Naive thymus-derived CD4-positive, alpha-beta T cell (primary cell): ENCODE data around the gene VEGFA. TPM values are rescaled to one million over a fixed set of nuclear protein-coding genes. Genes with fewer than 3 reads are reported as not detected.
A peak's percentile ranks its signal among the peaks of the same experiment; 100 is the strongest.

Source experiments
- ATAC-seq: fragments of 150-1000 bp; cut with Tn5 transposase; 2 replicates; pipeline ENCODE4 v1.10.0; 2021; ENCODE audit warnings: mild to moderate bottlenecking, moderate library complexity
- CTCF ChIA-PET: fragments of 350-600 bp; sonication (Branson Sonifier 250); formaldehyde crosslinking; loops from one replicate; lab custom pipeline; 2021; ENCODE audit warnings: antibody characterized with exemption; lab: Charles Lee
- POLR2A ChIA-PET: fragments of 350-600 bp; sonication (Branson Sonifier 250); formaldehyde crosslinking; loops from one replicate; lab custom pipeline; 2021; ENCODE audit warnings: antibody characterized with exemption, inconsistent platforms; lab: Charles Lee
- DNase-seq, 9 donors: peaks; one replicate each; pipeline versions ENCODE4 v3.0.0 to v3.0.0-alpha.2; 2020 to 2022; ENCODE audit warnings: mixed read lengths in 1 of 9
- H3K27ac ChIP-seq: one replicate; pipeline ENCODE4 v1.7.0; 2013; ENCODE audit warnings: mild to moderate bottlenecking, low read depth, low read length, moderate library complexity
- H3K27me3 ChIP-seq, 2 donors: one replicate each; pipeline ENCODE4 v1.7.0; 2013; ENCODE audit warnings: low read length in 2 of 2, mild to moderate bottlenecking in 2 of 2, moderate library complexity in 2 of 2; ENCODE audit not compliant: control insufficient read depth in 2 of 2, insufficient read depth in 2 of 2
- H3K36me3 ChIP-seq, 3 experiments: 1 replicate in 2 of 3; 2 replicates in 1 of 3; pipeline ENCODE4 v1.7.0; 2013; ENCODE audit warnings: low read length in 3 of 3, mild to moderate bottlenecking in 3 of 3, moderate library complexity in 1 of 3; ENCODE audit not compliant: insufficient read depth in 3 of 3, control insufficient read depth in 2 of 3
- H3K4me1 ChIP-seq, 2 donors: one replicate each; pipeline ENCODE4 v1.7.0; 2013; ENCODE audit warnings: low read length in 2 of 2, mild to moderate bottlenecking in 2 of 2, moderate library complexity in 1 of 2; ENCODE audit not compliant: control insufficient read depth in 2 of 2, insufficient read depth in 2 of 2
- H3K4me3 ChIP-seq: 2 replicates; pipeline ENCODE4 v1.7.0; 2013; ENCODE audit warnings: mild to moderate bottlenecking, low read length
- H3K9me3 ChIP-seq, 3 experiments: 1 replicate in 2 of 3; 2 replicates in 1 of 3; pipeline ENCODE4 v1.7.0; 2013; ENCODE audit warnings: low read length in 3 of 3; ENCODE audit not compliant: control insufficient read depth in 2 of 3
- H3K27ac Mint-ChIP-seq, 9 donors: one replicate each; pipeline ENCODE4 v1.8.0; 2020 to 2022; ENCODE audit warnings: mixed read lengths in 9 of 9, mild to moderate bottlenecking in 8 of 9, moderate library complexity in 5 of 9, inconsistent platforms in 2 of 9
- H3K27me3 Mint-ChIP-seq, 5 donors: one replicate each; pipeline ENCODE4 v1.8.0; 2021 to 2022; ENCODE audit warnings: mixed read lengths in 5 of 5, mild to moderate bottlenecking in 1 of 5
- H3K36me3 Mint-ChIP-seq, 5 donors: one replicate each; pipeline ENCODE4 v1.8.0; 2020 to 2022; ENCODE audit warnings: mixed read lengths in 5 of 5, mild to moderate bottlenecking in 3 of 5, inconsistent platforms in 1 of 5
- H3K4me1 Mint-ChIP-seq, 7 donors: one replicate each; pipeline ENCODE4 v1.8.0; 2020 to 2022; ENCODE audit warnings: mixed read lengths in 7 of 7, mild to moderate bottlenecking in 3 of 7, inconsistent platforms in 1 of 7
- H3K4me3 Mint-ChIP-seq, 10 donors: one replicate each; pipeline ENCODE4 v1.8.0; 2020 to 2022; ENCODE audit warnings: mild to moderate bottlenecking in 10 of 10, mixed read lengths in 10 of 10, moderate library complexity in 6 of 10, inconsistent platforms in 2 of 10
- H3K9me3 Mint-ChIP-seq, 11 donors: one replicate each; pipeline ENCODE4 v1.8.0; 2020 to 2022; ENCODE audit warnings: mixed read lengths in 11 of 11, mild to moderate bottlenecking in 4 of 11, inconsistent platforms in 1 of 11, moderate library complexity in 1 of 11
- intact Hi-C, 2 donors: fragments of 100-400 bp; cut with micrococcal nuclease; formaldehyde crosslinking; loops; one replicate each; pipeline ENCODE4 v1.15.1; 2023
- polyA plus RNA-seq, 2 donors: library from polyadenylated mRNA; unstranded; fragments of 300-500 nt; fragmentation: Illumina TruSeq; gene quantifications; one replicate each; pipeline ENCODE4 v1.2.3, GENCODE V29; 2021
- total RNA-seq, 6 experiments: library from RNA in 5 of 6; stranded (reverse) in 5 of 6; gene quantifications; 1 replicate in 5 of 6; 2 replicates in 1 of 6; pipeline ENCODE4 v1.2.3 and lab custom pipeline; 2021 to 2026

Gene VEGFA
- total and polyA plus RNA-seq, 7 experiments from 2014 or later = 0.26 to 72.1 (median 10.2) TPM; not detected in 1

DNA sequence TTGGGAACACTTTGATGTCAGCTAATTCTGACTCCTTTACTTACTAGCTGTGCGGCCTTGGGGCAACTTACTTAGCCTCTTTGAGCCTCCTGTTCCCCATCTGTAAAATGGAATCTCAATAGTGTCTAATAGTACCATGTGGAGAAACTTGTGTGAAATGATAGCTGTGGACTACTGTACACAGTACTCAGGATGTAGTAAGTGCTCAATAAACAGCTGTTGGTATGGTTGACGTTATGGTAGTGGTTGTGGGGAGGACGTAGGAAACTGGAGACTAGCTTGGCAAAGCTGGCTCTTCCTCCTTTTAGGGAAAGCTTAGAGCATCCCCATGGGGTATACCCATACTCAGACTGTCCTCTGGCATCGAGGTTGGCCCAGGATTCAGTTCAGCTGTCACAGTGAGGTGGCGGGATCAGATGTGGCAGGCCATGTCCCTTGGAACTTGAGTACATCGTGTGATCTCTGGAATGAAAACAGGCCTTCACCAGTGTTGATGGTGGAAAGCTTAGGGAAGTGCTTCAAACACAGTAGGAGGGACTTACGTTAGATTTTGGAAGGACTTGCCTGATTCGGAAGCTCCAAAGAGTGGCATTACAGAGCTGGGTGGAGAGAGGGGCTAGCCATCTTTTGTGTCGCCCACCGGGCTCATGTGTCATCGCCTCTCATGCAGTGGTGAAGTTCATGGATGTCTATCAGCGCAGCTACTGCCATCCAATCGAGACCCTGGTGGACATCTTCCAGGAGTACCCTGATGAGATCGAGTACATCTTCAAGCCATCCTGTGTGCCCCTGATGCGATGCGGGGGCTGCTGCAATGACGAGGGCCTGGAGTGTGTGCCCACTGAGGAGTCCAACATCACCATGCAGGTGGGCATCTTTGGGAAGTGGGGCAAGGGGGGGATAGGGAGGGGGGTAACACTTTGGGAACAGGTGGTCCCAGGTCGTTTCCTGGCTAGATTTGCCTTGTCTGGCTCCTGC is 7.1 kb downstream of the VEGFA start:
- Mint-ChIP-seq H3K27me3 (peaks cover 0 to 16% (median 13%) of the 10 kb centered on the region in 5 donors), H3K4me3 (no peak overlapping the region), H3K9me3 (peaks cover 0 to 4% (median 0%) of the 10 kb centered on the region in 11 donors), H3K27ac (peak overlapping the region in 2 of 9 donors; percentile 11 to 14), H3K36me3 (peaks cover 0 to 27% (median 0%) of the 10 kb centered on the region in 5 donors), H3K4me1 (peaks cover 0 to 51% (median 14%) of the 10 kb centered on the region in 7 donors)
- H3K27me3 ChIP-seq = peaks cover 6 to 8% of the 10 kb centered on the region in 2 donors
- no peaks in the 10 kb centered on the region for H3K36me3 ChIP-seq
- ATAC-seq (no peak), DNase-seq (no peak)
- no peak overlapping the region for H3K4me3 ChIP-seq
- H3K4me1 ChIP-seq = peaks cover 0 to 9% of the 10 kb centered on the region in 2 donors
- intact Hi-C loops = no loop called here
- CTCF ChIA-PET = interaction anchor here (0.6 to 1.3 kb wide), 2 partner anchors 30 to 297 kb away, joined by 3 to 4 read pairs; no protein-coding TSS in a partner anchor
- POLR2A ChIA-PET = no interaction called here
- H3K27ac ChIP-seq = no peak overlapping the region
- H3K9me3 ChIP-seq = no peaks in the 10 kb centered on the region

DNA sequence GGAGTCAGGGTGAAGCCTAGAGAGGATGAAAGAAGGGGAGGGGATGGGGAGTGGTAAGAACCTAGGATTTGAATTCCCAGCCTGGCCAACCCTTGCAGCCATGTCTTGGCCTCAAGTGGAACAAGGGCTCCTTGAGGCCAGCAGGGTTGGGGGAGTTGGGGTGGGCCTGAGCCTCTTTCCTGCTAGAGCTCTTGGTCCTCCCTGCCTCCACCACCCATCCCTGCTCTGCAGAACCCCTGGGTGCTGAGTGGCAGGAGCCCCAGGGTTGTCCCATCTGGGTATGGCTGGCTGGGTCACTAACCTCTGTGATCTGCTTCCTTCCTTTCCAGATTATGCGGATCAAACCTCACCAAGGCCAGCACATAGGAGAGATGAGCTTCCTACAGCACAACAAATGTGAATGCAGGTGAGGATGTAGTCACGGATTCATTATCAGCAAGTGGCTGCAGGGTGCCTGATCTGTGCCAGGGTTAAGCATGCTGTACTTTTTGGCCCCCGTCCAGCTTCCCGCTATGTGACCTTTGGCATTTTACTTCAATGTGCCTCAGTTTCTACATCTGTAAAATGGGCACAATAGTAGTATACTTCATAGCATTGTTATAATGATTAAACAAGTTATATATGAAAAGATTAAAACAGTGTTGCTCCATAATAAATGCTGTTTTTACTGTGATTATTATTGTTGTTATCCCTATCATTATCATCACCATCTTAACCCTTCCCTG is 8.3 kb downstream of the VEGFA start:
- DNase-seq = no peak
- CTCF ChIA-PET = interaction anchor here (1.0 kb wide), 1 partner anchor 297 kb away, joined by 3 read pairs; no protein-coding TSS in a partner anchor
- Histone ChIP-seq H3K4me3 (no peak overlapping the region), H3K36me3 (no peaks in the 10 kb centered on the region), H3K4me1 (peaks cover 0 to 9% of the 10 kb centered on the region in 2 donors), H3K27me3 (peaks cover 6 to 8% of the 10 kb centered on the region in 2 donors), H3K9me3 (no peaks in the 10 kb centered on the region), H3K27ac (no peak overlapping the region)
- no peak for ATAC-seq
- H3K4me3 Mint-ChIP-seq = no peak overlapping the region
- H3K36me3 Mint-ChIP-seq = peaks cover 0 to 24% (median 0%) of the 10 kb centered on the region in 5 donors
- POLR2A ChIA-PET = no interaction called here
- peaks cover 0 to 9% (median 7%) of the 10 kb centered on the region in 5 donors for H3K27me3 Mint-ChIP-seq
- H3K4me1 Mint-ChIP-seq = peaks cover 0 to 40% (median 10%) of the 10 kb centered on the region in 7 donors
- intact Hi-C loops = no loop called here
- no peak overlapping the region for H3K27ac Mint-ChIP-seq
- H3K9me3 Mint-ChIP-seq = peaks cover 0 to 4% (median 0%) of the 10 kb centered on the region in 11 donors

DNA sequence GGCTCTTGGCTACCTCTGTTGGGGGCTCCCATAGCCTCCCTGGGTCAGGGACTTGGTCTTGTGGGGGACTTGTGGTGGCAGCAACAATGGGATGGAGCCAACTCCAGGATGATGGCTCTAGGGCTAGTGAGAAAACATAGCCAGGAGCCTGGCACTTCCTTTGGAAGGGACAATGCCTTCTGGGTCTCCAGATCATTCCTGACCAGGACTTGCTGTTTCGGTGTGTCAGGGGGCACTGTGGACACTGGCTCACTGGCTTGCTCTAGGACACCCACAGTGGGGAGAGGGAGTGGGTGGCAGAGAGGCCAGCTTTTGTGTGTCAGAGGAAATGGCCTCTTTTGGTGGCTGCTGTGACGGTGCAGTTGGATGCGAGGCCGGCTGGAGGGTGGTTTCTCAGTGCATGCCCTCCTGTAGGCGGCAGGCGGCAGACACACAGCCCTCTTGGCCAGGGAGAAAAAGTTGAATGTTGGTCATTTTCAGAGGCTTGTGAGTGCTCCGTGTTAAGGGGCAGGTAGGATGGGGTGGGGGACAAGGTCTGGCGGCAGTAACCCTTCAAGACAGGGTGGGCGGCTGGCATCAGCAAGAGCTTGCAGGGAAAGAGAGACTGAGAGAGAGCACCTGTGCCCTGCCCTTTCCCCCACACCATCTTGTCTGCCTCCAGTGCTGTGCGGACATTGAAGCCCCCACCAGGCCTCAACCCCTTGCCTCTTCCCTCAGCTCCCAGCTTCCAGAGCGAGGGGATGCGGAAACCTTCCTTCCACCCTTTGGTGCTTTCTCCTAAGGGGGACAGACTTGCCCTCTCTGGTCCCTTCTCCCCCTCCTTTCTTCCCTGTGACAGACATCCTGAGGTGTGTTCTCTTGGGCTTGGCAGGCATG is 9.2 kb downstream of the VEGFA start:
- peaks cover 0 to 4% (median 0%) of the 10 kb centered on the region in 11 donors for H3K9me3 Mint-ChIP-seq

DNA sequence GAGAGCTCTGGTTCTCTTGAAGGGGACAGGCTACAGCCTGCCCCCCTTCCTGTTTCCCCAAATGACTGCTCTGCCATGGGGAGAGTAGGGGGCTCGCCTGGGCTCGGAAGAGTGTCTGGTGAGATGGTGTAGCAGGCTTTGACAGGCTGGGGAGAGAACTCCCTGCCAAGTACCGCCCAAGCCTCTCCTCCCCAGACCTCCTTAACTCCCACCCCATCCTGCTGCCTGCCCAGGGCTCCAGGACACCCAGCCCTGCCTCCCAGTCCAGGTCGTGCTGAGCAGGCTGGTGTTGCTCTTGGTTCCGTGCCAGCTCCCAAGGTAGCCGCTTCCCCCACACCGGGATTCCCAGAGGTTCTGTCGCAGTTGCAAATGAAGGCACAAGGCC is 9.8 kb downstream of the VEGFA start:
- H3K27me3 Mint-ChIP-seq = no peaks in the 10 kb centered on the region
- Histone ChIP-seq H3K27me3 (no peaks in the 10 kb centered on the region), H3K4me3 (no peak overlapping the region), H3K9me3 (no peaks in the 10 kb centered on the region), H3K27ac (no peak overlapping the region), H3K4me1 (peaks cover 0 to 4% of the 10 kb centered on the region in 2 donors), H3K36me3 (no peaks in the 10 kb centered on the region)
- H3K4me3 Mint-ChIP-seq = no peak overlapping the region
- H3K4me1 Mint-ChIP-seq = peaks cover 0 to 25% (median 4%) of the 10 kb centered on the region in 7 donors
- ChIA-PET POLR2A (no interaction called here), CTCF (no interaction called here)
- H3K9me3 Mint-ChIP-seq = peaks cover 0 to 4% (median 0%) of the 10 kb centered on the region in 11 donors
- DNase-seq = no peak
- H3K27ac Mint-ChIP-seq = no peak overlapping the region
- no peak for ATAC-seq
- peaks cover 0 to 25% (median 0%) of the 10 kb centered on the region in 5 donors for H3K36me3 Mint-ChIP-seq
- intact Hi-C loops = no loop called here

More for the DNA sequence above, 9.2 kb downstream of the VEGFA start:
- Histone ChIP-seq H3K36me3 (no peaks in the 10 kb centered on the region), H3K4me3 (no peak overlapping the region), H3K27me3 (peaks cover 0 to 4% of the 10 kb centered on the region in 2 donors), H3K27ac (no peak overlapping the region), H3K9me3 (no peaks in the 10 kb centered on the region), H3K4me1 (peaks cover 0 to 9% of the 10 kb centered on the region in 2 donors)
- peaks cover 0 to 22% (median 0%) of the 10 kb centered on the region in 5 donors for H3K36me3 Mint-ChIP-seq
- H3K27ac Mint-ChIP-seq = no peak overlapping the region
- ATAC-seq (no peak), DNase-seq (no peak)
- H3K27me3 Mint-ChIP-seq = peaks cover 0 to under 1% (median 0%) of the 10 kb centered on the region in 5 donors
- ChIA-PET CTCF (no interaction called here), POLR2A (no interaction called here)
- no peak overlapping the region for H3K4me3 Mint-ChIP-seq
- peaks cover 0 to 31% (median 10%) of the 10 kb centered on the region in 7 donors for H3K4me1 Mint-ChIP-seq
- intact Hi-C loops = no loop called here

DNA sequence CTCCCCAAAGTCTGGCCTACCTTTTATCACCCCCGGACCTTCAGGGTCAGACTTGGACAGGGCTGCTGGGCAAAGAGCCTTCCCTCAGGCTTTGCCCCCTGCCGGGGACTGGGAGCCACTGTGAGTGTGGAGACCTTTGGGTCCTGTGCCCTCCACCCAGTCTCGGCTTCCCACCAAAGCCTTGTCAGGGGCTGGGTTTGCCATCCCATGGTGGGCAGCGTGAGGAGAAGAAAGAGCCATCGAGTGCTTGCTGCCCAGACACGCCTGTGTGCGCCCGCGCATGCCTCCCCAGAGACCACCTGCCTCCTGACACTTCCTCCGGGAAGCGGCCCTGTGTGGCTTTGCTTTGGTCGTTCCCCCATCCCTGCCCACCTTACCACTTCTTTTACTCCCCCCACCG is 10.3 kb downstream of the VEGFA start:
- Mint-ChIP-seq H3K27me3 (no peaks in the 10 kb centered on the region), H3K4me3 (no peak overlapping the region), H3K36me3 (peaks cover 0 to 25% (median 0%) of the 10 kb centered on the region in 5 donors), H3K9me3 (peaks cover 0 to 4% (median 0%) of the 10 kb centered on the region in 11 donors), H3K4me1 (peaks cover 0 to 20% (median 4%) of the 10 kb centered on the region in 7 donors), H3K27ac (no peak overlapping the region)
- Histone ChIP-seq H3K4me3 (no peak overlapping the region), H3K36me3 (no peaks in the 10 kb centered on the region), H3K4me1 (no peaks in the 10 kb centered on the region), H3K27ac (no peak overlapping the region), H3K27me3 (no peaks in the 10 kb centered on the region), H3K9me3 (no peaks in the 10 kb centered on the region)
- ATAC-seq = no peak
- no peak for DNase-seq
- intact Hi-C loops = no loop called here
- CTCF ChIA-PET = no interaction called here
- POLR2A ChIA-PET = no interaction called here
